ENCODE measurements around the gene PPM1N. TPM values are rescaled to one million over a fixed set of nuclear protein-coding genes. Genes with fewer than 3 reads are reported as not detected.

PPM1N gene
- total RNA-seq, 4 donors from 2014 or later: 1.6 to 3.8 (median 3.0) TPM

Other genes with a start within 250 kb of the PPM1N start
- gene MARK4, start 247.2 kb upstream of the PPM1N start, total RNA-seq: 10 to 100 TPM; 17.4 to 36.9 (median 27.5) TPM
- gene CKM, start 175.6 kb upstream of the PPM1N start, total RNA-seq: 1 to 10 TPM in 2 of 4 donors, under 1 TPM in 1, not detected in 1; 0.66 to 1.4 (median 1.1) TPM
- not detected for gene KLC3, start 157.7 kb upstream of the PPM1N start, total RNA-seq
- 10 to 100 TPM in 2 of 4 donors, 1 to 10 TPM in 2; 6.5 to 16.6 (median 11.4) TPM for gene ERCC2, start 127.9 kb upstream of the PPM1N start, total RNA-seq
- 10 to 100 TPM in 2 of 4 donors, 1 to 10 TPM in 2; 4.1 to 16.8 (median 9.5) TPM for gene PPP1R13L, start 93.4 kb upstream of the PPM1N start, total RNA-seq
- 1 to 10 TPM; 2.9 to 8.7 (median 6.0) TPM for gene POLR1G, start 91.8 kb upstream of the PPM1N start, total RNA-seq
- gene ERCC1, start 74.5 kb upstream of the PPM1N start, total RNA-seq: 100 to 1,000 TPM in 1 of 4 donors, 10 to 100 TPM in 3; 62.8 to 102 (median 69.3) TPM
- 10 to 100 TPM in 2 of 4 donors, 1 to 10 TPM in 2; 2.2 to 25.2 (median 6.9) TPM for gene FOSB, start 30.4 kb upstream of the PPM1N start, total RNA-seq
- 10 to 100 TPM in 3 of 4 donors, 1 to 10 TPM in 1; 7.0 to 23.6 (median 17.2) TPM for gene RTN2, start 1.4 kb upstream of the PPM1N start, total RNA-seq
- 100 to 1,000 TPM; 172 to 321 (median 210) TPM for gene VASP, start 9.0 kb downstream of the PPM1N start, total RNA-seq
- 10 to 100 TPM in 2 of 4 donors, 1 to 10 TPM in 2; 6.2 to 20.0 (median 13.8) TPM for gene OPA3, start 86.4 kb downstream of the PPM1N start, total RNA-seq
- gene GPR4, start 103.8 kb downstream of the PPM1N start, total RNA-seq: 1 to 10 TPM in 3 of 4 donors, under 1 TPM in 1; 0.42 to 6.6 (median 4.8) TPM
- 10 to 100 TPM; 12.0 to 28.4 (median 18.3) TPM for gene EML2, start 141.0 kb downstream of the PPM1N start, total RNA-seq
- not detected for gene GIPR, start 169.8 kb downstream of the PPM1N start, total RNA-seq
- gene SNRPD2, start 193.5 kb downstream of the PPM1N start, total RNA-seq: 100 to 1,000 TPM; 107 to 167 (median 139) TPM
- 1 to 10 TPM; 4.6 to 6.8 (median 6.0) TPM for gene QPCTL, start 194.2 kb downstream of the PPM1N start, total RNA-seq
- 10 to 100 TPM in 3 of 4 donors, 1 to 10 TPM in 1; 8.6 to 27.7 (median 18.2) TPM for gene FBXO46, start 232.5 kb downstream of the PPM1N start, total RNA-seq
- gene MEIOSIN, start 235.0 kb downstream of the PPM1N start, total RNA-seq: not detected

Data from esophagus muscularis mucosa (tissue), 4 donors.